ENCODE measurements around the gene HIVEP3. TPM values are rescaled to one million over a fixed set of nuclear protein-coding genes. Genes with fewer than 3 reads are reported as not detected.

Gene HIVEP3
- total RNA-seq, 2 experiments from 2014 or later, result 15.1 to 18.1 TPM

- no peaks in the 10 kb centered on the region for H3K9me3 Mint-ChIP-seq (ENCODE audit: low read depth)
- no peaks in the 10 kb centered on the region for H3K36me3 Mint-ChIP-seq
- H3K4me3 Mint-ChIP-seq, result no peak overlapping the region
- ATAC-seq (no peak), DNase-seq (no peak)
- CTCF ChIA-PET, result no interaction called here
- H3K27me3 Mint-ChIP-seq, result peaks cover 4% of the 10 kb centered on the region
- H3K27ac Mint-ChIP-seq, result no peak overlapping the region
- H3K4me1 Mint-ChIP-seq, result no peaks in the 10 kb centered on the region
These were observed 456.7 kb downstream of the HIVEP3 start for GRCh38 chr1:41461790-41462679.

GRCh38 chr1:41456847-41457540 lies 461.7 kb downstream of the HIVEP3 start:
- Mint-ChIP-seq H3K36me3 (no peaks in the 10 kb centered on the region), H3K9me3 (ENCODE audit: low read depth) (no peaks in the 10 kb centered on the region), H3K27me3 (peaks cover 4% of the 10 kb centered on the region), H3K4me1 (no peaks in the 10 kb centered on the region), H3K27ac (no peak overlapping the region), H3K4me3 (no peak overlapping the region)
- DNase-seq (no peak), ATAC-seq (no peak)
- CTCF ChIA-PET, result no interaction called here

Other genes starting within 250 kb of the HIVEP3 start
- gene GUCA2B, start 234.5 kb upstream of the HIVEP3 start, total RNA-seq, result not detected
- not detected for gene GUCA2A, start 245.8 kb upstream of the HIVEP3 start, total RNA-seq

All from activated CD8-positive, alpha-beta memory T cell treated with anti-CD3 and anti-CD28 coated beads, Interleukin-2, amount 10 ng/mL, durations not matched to agents 7 days and 5 days (primary cell).